ENCODE data around the gene GDF3. TPM values are rescaled to one million over a fixed set of nuclear protein-coding genes. Genes with fewer than 3 reads are reported as not detected.
"Not testable (repeated sequence)": the region's sequence is repeated elsewhere in the genome, so short reads cannot be mapped to it uniquely, and the experiment has no call there.

The GDF3 gene
- total and polyA plus RNA-seq, 9 of the 15 experiments (the other 6 are each of a cell fraction or from before 2014, with no cell fraction given) = not detected

GRCh38 chr12:7677432-7677888 is 18.1 kb downstream of the GDF3 start (continued):
- TF ChIP-seq RCOR1 (IDR thresholded peaks at IDR 0.05; ENCODE audit: borderline replicate concordance in 1 of 2, low read depth in 2 of 2, low read length in 2 of 2) (peak in 1 of 2 experiments; percentile 56; a peak in 2 of 4 replicates), ZNF589 (CRISPR knock-in tag; IDR thresholded peaks at IDR 0.05; ENCODE audit: low read depth) (peak; percentile 74; the same call in 1 of the 2 replicates), SMAD4 (CRISPR knock-in tag; conservative IDR thresholded peaks at IDR 0.05) (peak; percentile 77), ARID1B (IDR thresholded peaks at IDR 0.05) (peak; percentile 97), CTBP1 (IDR thresholded peaks at IDR 0.05; ENCODE audit: borderline replicate concordance) (peak; percentile 65; the same call in 1 of the 2 replicates), CEBPG (tag; conservative IDR thresholded peaks at IDR 0.05 in 1 of 2, IDR thresholded peaks at IDR 0.05 in 1 of 2) (peak; percentile 26 to 54; a peak in 1 of 4 replicates), GABPA (tag; conservative IDR thresholded peaks at IDR 0.05; ENCODE audit: low read depth) (peak; percentile 45; the same call in 1 of the 2 replicates), FOXM1 (IDR thresholded peaks at IDR 0.05; ENCODE audit: low read depth) (peak; percentile 78), NCOA1 (IDR thresholded peaks at IDR 0.05; ENCODE audit: low read depth) (peak; percentile 67; the same call in 1 of the 2 replicates), MECOM (CRISPR knock-in tag; IDR thresholded peaks at IDR 0.05) (peak; percentile 91), CEBPB (tag; IDR thresholded peaks at IDR 0.05) (peak; percentile 79)
- not testable (repeated sequence) for TF ChIP-seq CEBPG (CRISPR knock-in tag; IDR thresholded peaks at IDR 0.05); FOXM1 (CRISPR knock-in tag; IDR thresholded peaks at IDR 0.05; ENCODE audit: low read depth)

- WGBS (ENCODE audit: insufficient coverage, low coverage, missing lambda C conversion rate) = 8% methylated on average over 5 of the region's 6 CpGs
- DNase-seq (ENCODE audit: extremely low read depth in 1 of 4, low spot score in 3 of 4); H3K79me2 ChIP-seq (ENCODE audit: control insufficient read depth, insufficient read depth, low read length); POLR2A ChIA-PET; H3K4me2 ChIP-seq (ENCODE audit: insufficient read depth, low read length); intact Hi-C loops (cut with micrococcal nuclease); BruUV-seq (replicated peaks); H4K20me1 ChIP-seq (replicated peaks; ENCODE audit: control insufficient read depth, insufficient read depth, low read length); H3K27me3 ChIP-seq (ENCODE audit: control insufficient read depth in 2 of 2, insufficient read depth in 2 of 2, low read length in 2 of 2); ATAC-seq; FAIRE-seq; H3K4me1 ChIP-seq (replicated peaks in 1 of 2; ENCODE audit: control insufficient read depth in 2 of 2, insufficient read depth in 2 of 2, low read length in 2 of 2); H3K9me3 ChIP-seq (replicated peaks; ENCODE audit: control insufficient read depth, insufficient read depth, low read depth, low read length); H3K4me3 ChIP-seq; H3K27ac ChIP-seq (ENCODE audit: extremely low read depth, low read depth, low read length); H3K9ac ChIP-seq (ENCODE audit: insufficient read depth in 1 of 2, low read depth in 2 of 2, low read length in 2 of 2); H3K36me3 ChIP-seq (ENCODE audit: control insufficient read depth, insufficient read depth, low read length); in situ Hi-C loops (cut with MboI); H3K9me1 ChIP-seq (ENCODE audit: control insufficient read depth, insufficient read depth, low read length); H2AFZ ChIP-seq (ENCODE audit: low read depth, low read length): not testable (repeated sequence)
- CTCF ChIA-PET (ENCODE audit: low intra/inter-chr PET ratio) = interaction anchor here (1.2 kb wide), 1 partner anchor 130 kb away, joined by 3 read pairs; no protein-coding TSS in a partner anchor
These were observed 20.1 kb downstream of the GDF3 start for GRCh38 chr12:7675455-7675854.
